H1 (cell line): ENCODE measurements around the gene TSGA10IP. TPM values are rescaled to one million over a fixed set of nuclear protein-coding genes. Genes with fewer than 3 reads are reported as not detected.

Experiments used
- CTCF ChIA-PET: fragments of 300-600 bp; sonication (Branson Sonifier 250); formaldehyde crosslinking; loops from one replicate; lab custom pipeline; 2021; ENCODE audit not compliant: partially characterized antibody; lab: Charles Lee
- POLR2A ChIA-PET: fragments of 300-600 bp; sonication (Branson Sonifier 250); formaldehyde crosslinking; loops from one replicate; lab custom pipeline; 2021; ENCODE audit warnings: inconsistent platforms; ENCODE audit not compliant: partially characterized antibody; lab: Charles Lee
- DNase-seq, 2 experiments: peaks; one replicate each; pipeline versions ENCODE4 v3.0.0 to v3.0.0-alpha.2; 2010 to 2022; ENCODE audit warnings: low spot score in 2 of 2, low read depth in 1 of 2, mixed read lengths in 1 of 2
- FAIRE-seq: peaks from 2 replicates; lab custom pipeline; 2011; peaks lifted over from hg19 to GRCh38; lab: Jason Lieb, UNC
- H2AFZ ChIP-seq: 2 replicates; pipeline ENCODE4 v1.8.1; 2012; ENCODE audit warnings: low read length, inconsistent platforms
- H2AK5ac ChIP-seq: 2 replicates; pipeline ENCODE4 v1.6.1; 2013; ENCODE audit warnings: low read depth, low read length
- H2BK120ac ChIP-seq: replicated peaks from 2 replicates; pipeline ENCODE3; 2013; ENCODE audit warnings: low read depth, low read length, inconsistent platforms
- H2BK12ac ChIP-seq: 2 replicates; pipeline ENCODE4 v1.6.1; 2013; ENCODE audit warnings: low read depth, low read length
- H2BK15ac ChIP-seq: 2 replicates; pipeline ENCODE4 v1.6.1; 2013; ENCODE audit warnings: low read length
- H2BK20ac ChIP-seq: 2 replicates; pipeline ENCODE4 v1.6.1; 2013; ENCODE audit warnings: low read length
- H2BK5ac ChIP-seq: 2 replicates; pipeline ENCODE4 v1.6.1; 2013; ENCODE audit warnings: low read depth, low read length
- H3K14ac ChIP-seq: 2 replicates; pipeline ENCODE4 v1.6.1; 2013; ENCODE audit warnings: inconsistent platforms; ENCODE audit not compliant: insufficient read length
- H3K18ac ChIP-seq: 2 replicates; pipeline ENCODE4 v1.6.1; 2013; ENCODE audit warnings: low read length; ENCODE audit errors: extremely low read depth
- H3K23ac ChIP-seq: 2 replicates; pipeline ENCODE4 v1.6.1; 2013; ENCODE audit warnings: inconsistent platforms; ENCODE audit not compliant: insufficient read length
- H3K23me2 ChIP-seq: 2 replicates; pipeline ENCODE4 v1.6.1; 2013; ENCODE audit warnings: low read depth, low read length
- H3K27ac ChIP-seq: 2 replicates; pipeline ENCODE4 v1.6.1; 2011; ENCODE audit warnings: low read depth, low read length, inconsistent platforms
- H3K27me3 ChIP-seq, 4 experiments: replicated peaks in 1 of 4; 1 replicate in 1 of 4; 2 replicates in 3 of 4; pipeline versions ENCODE4 v1.6.1 to v1.8.1; 2011 to 2013; ENCODE audit warnings: low read length in 3 of 4, mild to moderate bottlenecking in 3 of 4, inconsistent platforms in 2 of 4, mixed read lengths in 2 of 4, moderate library complexity in 1 of 4; ENCODE audit not compliant: control insufficient read depth in 3 of 4, insufficient read depth in 3 of 4; ENCODE audit errors: extremely low read depth in 1 of 4
- H3K36me3 ChIP-seq, 4 experiments: 2 replicates each; pipeline versions ENCODE4 v1.6.1 to v1.8.1; 2011 to 2013; ENCODE audit warnings: mild to moderate bottlenecking in 4 of 4, low read length in 3 of 4, moderate library complexity in 2 of 4, control low read depth in 1 of 4, inconsistent platforms in 1 of 4; ENCODE audit not compliant: insufficient read depth in 4 of 4, control insufficient read depth in 2 of 4
- H3K4ac ChIP-seq: replicated peaks from 2 replicates; pipeline ENCODE3; 2013; ENCODE audit warnings: low read length, low read depth, mixed read lengths, inconsistent platforms; ENCODE audit not compliant: insufficient read length
- H3K4me1 ChIP-seq, 4 experiments: replicated peaks in 1 of 4; 1 replicate in 1 of 4; 2 replicates in 3 of 4; pipeline versions ENCODE4 v1.6.1 to v1.8.1; 2011 to 2013; ENCODE audit warnings: low read length in 3 of 4, inconsistent platforms in 2 of 4, mixed read lengths in 1 of 4; ENCODE audit not compliant: insufficient read depth in 4 of 4, control insufficient read depth in 3 of 4
- H3K4me2 ChIP-seq, 2 experiments: 2 replicates each; pipeline versions ENCODE4 v1.6.1 to v1.8.1; 2011 to 2013; ENCODE audit warnings: low read depth in 2 of 2, low read length in 2 of 2, control low read depth in 1 of 2, inconsistent platforms in 1 of 2, mild to moderate bottlenecking in 1 of 2; ENCODE audit not compliant: insufficient read depth in 1 of 2
- H3K4me3 ChIP-seq, 4 experiments: fragments of 200-600, 300-600 bp in 1 of 4; sonication (generic), shearing (Covaris generic), sonication (Bioruptor Twin) in 1 of 4; 2 replicates each; pipeline versions ENCODE4 v1.5.1 to v1.8.1; 2011 to 2016; ENCODE audit warnings: low read length in 4 of 4, low read depth in 3 of 4, control low read depth in 2 of 4, inconsistent platforms in 2 of 4, mild to moderate bottlenecking in 2 of 4, mixed read lengths in 1 of 4, moderate library complexity in 1 of 4; ENCODE audit not compliant: insufficient read depth in 2 of 4; ENCODE audit errors: extremely low read depth in 1 of 4
- H3K56ac ChIP-seq: replicated peaks from 2 replicates; pipeline ENCODE3; 2013; ENCODE audit warnings: low read depth, mild to moderate bottlenecking, mixed read lengths, low read length, inconsistent platforms; ENCODE audit not compliant: insufficient read length
- H3K79me1 ChIP-seq: 2 replicates; pipeline ENCODE4 v1.6.1; 2013; ENCODE audit warnings: low read depth, low read length, control low read depth
- H3K79me2 ChIP-seq, 2 experiments: 2 replicates each; pipeline versions ENCODE4 v1.6.1 to v1.8.1; 2012 to 2013; ENCODE audit warnings: low read length in 2 of 2, mild to moderate bottlenecking in 2 of 2, inconsistent platforms in 1 of 2; ENCODE audit not compliant: insufficient read depth in 2 of 2, control insufficient read depth in 1 of 2
- H3K9ac ChIP-seq, 4 experiments: replicated peaks in 1 of 4; 1 replicate in 1 of 4; 2 replicates in 3 of 4; pipeline versions ENCODE4 v1.6.1 to v1.8.1; 2011 to 2013; ENCODE audit warnings: low read depth in 3 of 4, low read length in 3 of 4, control low read depth in 2 of 4, mild to moderate bottlenecking in 2 of 4, moderate library complexity in 2 of 4, inconsistent platforms in 1 of 4; ENCODE audit errors: extremely low read depth in 1 of 4
- H3K9me3 ChIP-seq, 2 experiments: 2 replicates each; pipeline versions ENCODE4 v1.6.1 to v1.8.1; 2012 to 2013; ENCODE audit warnings: mild to moderate bottlenecking in 2 of 2, moderate library complexity in 2 of 2, control low read depth in 1 of 2, inconsistent platforms in 1 of 2, low read depth in 1 of 2, low read length in 1 of 2, mixed read lengths in 1 of 2; ENCODE audit not compliant: insufficient read depth in 2 of 2
- H4K20me1 ChIP-seq, 2 experiments: replicated peaks in 1 of 2; 2 replicates each; pipeline versions ENCODE3 to v1.8.1; 2011 to 2013; ENCODE audit warnings: inconsistent platforms in 2 of 2, low read length in 2 of 2, mild to moderate bottlenecking in 1 of 2; ENCODE audit not compliant: insufficient read depth in 2 of 2, control insufficient read depth in 1 of 2
- H4K5ac ChIP-seq: 2 replicates; pipeline ENCODE4 v1.6.1; 2013; ENCODE audit warnings: low read length, low read depth, mixed read lengths, inconsistent platforms; ENCODE audit not compliant: insufficient read length
- H4K8ac ChIP-seq: 2 replicates; pipeline ENCODE4 v1.8.0; 2013; ENCODE audit warnings: mild to moderate bottlenecking, moderate library complexity, low read length, inconsistent platforms; ENCODE audit not compliant: insufficient read depth; ENCODE audit errors: extremely low read depth
- H4K91ac ChIP-seq: replicated peaks from 2 replicates; pipeline ENCODE3; 2013; ENCODE audit warnings: low read length, mixed read lengths, inconsistent platforms; ENCODE audit not compliant: insufficient read length
- BRCA1 ChIP-seq: IDR thresholded peaks from 2 replicates; pipeline ENCODE4 v1.6.1; 2012; ENCODE audit warnings: low read depth, low read length, improper control_type of control experiment
- NRF1 ChIP-seq: IDR thresholded peaks from 2 replicates; pipeline ENCODE4 v1.6.1; 2011; ENCODE audit warnings: mild to moderate bottlenecking, low read depth, low read length, improper control_type of control experiment
- POU5F1 ChIP-seq: IDR thresholded peaks from 2 replicates; pipeline ENCODE4 v1.6.1; 2011; ENCODE audit warnings: low read depth, mild to moderate bottlenecking, low read length, moderate library complexity
- RXRA ChIP-seq: IDR thresholded peaks from 2 replicates; pipeline ENCODE4 v1.6.1; 2011; ENCODE audit warnings: low read depth, mild to moderate bottlenecking, low read length, moderate library complexity; ENCODE audit not compliant: insufficient read depth
- SIX5 ChIP-seq: IDR thresholded peaks from 2 replicates; pipeline ENCODE4 v1.6.1; 2011; ENCODE audit warnings: mild to moderate bottlenecking, low read depth, low read length
- TEAD4 ChIP-seq: IDR thresholded peaks from 2 replicates; pipeline ENCODE4 v1.6.1; 2012; ENCODE audit warnings: low read depth, low read length, inconsistent platforms, mixed read lengths
- WGBS, 2 experiments: shearing (Covaris generic) in 1 of 2; methylation state at CpG; one replicate each; pipeline versions ENCODE4 v1.1.6 to v1.1.7; 2013 to 2015; ENCODE audit warnings: low lambda C conversion rate in 2 of 2, mixed read lengths in 2 of 2, inconsistent platforms in 1 of 2, low coverage in 1 of 2, missing lambda C conversion rate in 1 of 2; ENCODE audit not compliant: insufficient replicate concordance in 2 of 2, insufficient coverage in 1 of 2, insufficient read length in 1 of 2; ENCODE audit errors: extremely low coverage in 1 of 2, missing lambda C conversion rate in 1 of 2; 5-methylcytosine and 5-hydroxymethylcytosine counted together
- polyA plus RNA-seq, 7 experiments: library from polyadenylated mRNA; depleted of rRNA in 3 of 7; stranded (reverse) in 5 of 7; unstranded in 2 of 7; fragments of >200 nt in 5 of 7; fragments of 200-250 nt in 2 of 7; gene quantifications; 1 replicate in 5 of 7; 2 replicates in 1 of 7; 4 replicates in 1 of 7; pipeline versions ENCODE4 v1.2.1 to v1.2.3, GENCODE V29; 2011 to 2013; ENCODE audit warnings: missing spikeins in 2 of 7, mixed read lengths in 2 of 7
- total RNA-seq: library from RNA; stranded (reverse); fragmentation: NEBNext Ultra II Directional; extraction: Animal tissue kit (Norgen Biotek cat#: 25700); gene quantifications from 2 replicates; pipeline ENCODE4 v1.2.1, GENCODE V29; 2021

TSGA10IP gene
- total and polyA plus RNA-seq, 2 of the 8 experiments (the other 6 are each of a cell fraction or from before 2014, with no cell fraction given), result 1.9 to 6.0 TPM

- Histone ChIP-seq H2BK20ac (no peak overlapping the region), H3K23me2 (peaks cover 14% of the 10 kb centered on the region; the same call in 1 of the 2 replicates), H3K27ac (no peak overlapping the region), H2AFZ (no peak overlapping the region), H3K14ac (no peak overlapping the region), H3K36me3 (peaks cover 12 to 29% (median 23%) of the 10 kb centered on the region in 4 experiments), H3K79me2 (peaks cover 11 to 21% of the 10 kb centered on the region in 2 experiments), H4K20me1 (peaks cover 1 to 11% of the 10 kb centered on the region in 2 experiments), H2BK12ac (no peak overlapping the region), H3K23ac (no peak overlapping the region), H4K91ac (no peak overlapping the region), H3K27me3 (no peaks in the 10 kb centered on the region), H2BK15ac (no peak overlapping the region), H4K5ac (no peak overlapping the region), H3K18ac (no peak overlapping the region), H2BK5ac (no peak overlapping the region), H3K56ac (no peak overlapping the region), H3K4me1 (peaks cover 0 to 14% (median 3%) of the 10 kb centered on the region in 4 experiments; a peak in 5 of 7 replicates), H3K4me3 (peak overlapping the region; percentile 80 to 92 (median 88)), H3K79me1 (peaks cover 9% of the 10 kb centered on the region), H3K9ac (peak overlapping the region; percentile 9 to 88 (median 86)), H3K4ac (no peak overlapping the region), H4K8ac (no peak overlapping the region), H3K4me2 (peak overlapping the region; percentile 66 to 71), H2AK5ac (no peak overlapping the region), H2BK120ac (no peak overlapping the region), H3K9me3 (no peaks in the 10 kb centered on the region)
- no peak for DNase-seq
- no peak for TF ChIP-seq BRCA1
- no peak for TF ChIP-seq SIX5
- no peak for TF ChIP-seq TEAD4
- TF ChIP-seq POU5F1, result no peak
- TF ChIP-seq RXRA, result no peak
- no peak for TF ChIP-seq NRF1
- FAIRE-seq, result no peak
- WGBS, 2 experiments, result 22% methylated on average over 10 of the region's 13 CpGs; no CpG with 5 or more reads in 1 of the 2 experiments
- CTCF ChIA-PET, result interaction anchor here (0.9 to 1.3 kb wide), 4 partner anchors 15 to 74 kb away, joined by 3 read pairs; partner anchors contain the start of gene FIBP
- POLR2A ChIA-PET, result interaction anchor here (0.6 to 1.6 kb wide), 10 partner anchors 9 to 109 kb away, joined by 3 to 5 read pairs (median 3); no protein-coding TSS in a partner anchor
Measured at GRCh38 chr11:65962141-65962564, 16.9 kb downstream of the TSGA10IP start.
